Loucy (cell line): Measurements from ENCODE around the gene MEGF9.

ENCODE experiments used
- H2AFZ ChIP-seq: fragments of 200-600 bp; sonication (generic); 2 replicates; pipeline ENCODE4 v1.6.0; 2016; ENCODE audit warnings: antibody characterized with exemption, mild to moderate bottlenecking, low read length, moderate library complexity
- H3F3A ChIP-seq: fragments of 200-600 bp; 2 replicates; pipeline ENCODE4 v1.6.0; 2016; ENCODE audit warnings: antibody characterized with exemption, low read depth, mild to moderate bottlenecking
- H3K27me3 ChIP-seq: fragments of 200-600 bp; sonication (generic); 2 replicates; pipeline ENCODE4 v1.6.1; 2014; ENCODE audit warnings: low read length, mild to moderate bottlenecking; ENCODE audit not compliant: insufficient read depth, poor library complexity, severe bottlenecking
- H3K36me3 ChIP-seq: fragments of 200-600 bp; sonication (generic); 2 replicates; pipeline ENCODE4 v1.6.1; 2016; ENCODE audit warnings: low read length; ENCODE audit not compliant: insufficient read depth
- H3K4me1 ChIP-seq: fragments of 200-600 bp; sonication (generic); 2 replicates; pipeline ENCODE4 v1.5.1; 2014; ENCODE audit warnings: low read length, mild to moderate bottlenecking; ENCODE audit not compliant: insufficient read depth, poor library complexity, severe bottlenecking
- H3K4me2 ChIP-seq: fragments of 200-600 bp; sonication (generic); 2 replicates; pipeline ENCODE4 v1.6.0; 2014; ENCODE audit warnings: antibody characterized with exemption, low read length, low read depth, mild to moderate bottlenecking; ENCODE audit not compliant: poor library complexity, severe bottlenecking
- H3K4me3 ChIP-seq: fragments of 200-600 bp; sonication (generic); 2 replicates; pipeline ENCODE4 v1.5.1; 2014; ENCODE audit warnings: low read length, mild to moderate bottlenecking, mixed read lengths; ENCODE audit not compliant: poor library complexity, severe bottlenecking
- H3K79me2 ChIP-seq: fragments of 200-600 bp; sonication (generic); 2 replicates; pipeline ENCODE4 v1.6.1; 2014; ENCODE audit warnings: low read length; ENCODE audit not compliant: insufficient read depth
- H3K9ac ChIP-seq: fragments of 200-600 bp; sonication (generic); 2 replicates; pipeline ENCODE4 v1.6.0; 2014; ENCODE audit warnings: mild to moderate bottlenecking, low read depth, low read length, moderate library complexity; ENCODE audit not compliant: poor library complexity, severe bottlenecking
- H3K9me2 ChIP-seq: fragments of 200-600 bp; sonication (generic); replicated peaks from 2 replicates; pipeline ENCODE4 v1.6.1; 2016; ENCODE audit warnings: low read depth, low read length, mixed read lengths
- H3K9me3 ChIP-seq: fragments of 200-600 bp; sonication (generic); 2 replicates; pipeline ENCODE4 v1.6.1; 2014; ENCODE audit warnings: mild to moderate bottlenecking, antibody characterized with exemption, low read length, low read depth; ENCODE audit not compliant: insufficient read depth
- H4K20me1 ChIP-seq: fragments of 200-600 bp; sonication (generic); 2 replicates; pipeline ENCODE4 v1.6.0; 2014; ENCODE audit warnings: antibody characterized with exemption, low read length, mild to moderate bottlenecking; ENCODE audit not compliant: insufficient read depth, poor library complexity, severe bottlenecking
- CTCF ChIP-seq: fragments of 200-600 bp; sonication (generic); conservative IDR thresholded peaks from 2 replicates; pipeline ENCODE4 v1.5.1; 2014; ENCODE audit warnings: mild to moderate bottlenecking, antibody characterized with exemption, low read length
- EZH2phosphoT487 ChIP-seq: fragments of 200-600 bp; IDR thresholded peaks from 2 replicates; pipeline ENCODE4 v1.6.1; 2018; ENCODE audit warnings: antibody characterized with exemption, mild to moderate bottlenecking, moderate library complexity, borderline replicate concordance

MEGF9 gene

DNA sequence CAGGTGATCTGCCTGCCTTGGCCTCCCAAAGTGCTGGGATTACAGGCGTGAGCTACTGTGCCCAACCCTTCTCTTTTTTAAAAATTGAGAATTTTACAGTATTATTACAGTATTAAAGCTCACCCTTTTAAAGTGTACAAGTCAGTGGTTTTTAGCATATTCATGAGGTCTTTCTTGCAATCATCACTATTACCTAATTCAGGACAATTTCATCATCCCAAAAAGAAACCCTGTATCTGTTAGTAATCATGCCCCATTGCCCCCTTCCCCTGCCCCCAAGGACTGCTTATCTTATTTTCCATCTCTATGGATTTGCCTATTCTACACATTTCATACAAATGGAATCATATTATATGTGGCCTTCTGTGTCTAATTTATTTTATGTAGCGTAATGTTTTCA is 22.6 kb upstream of the MEGF9 start:
- no peak overlapping the region for H3K4me2 ChIP-seq
- H3K4me3 ChIP-seq, result no peak overlapping the region
- H3F3A ChIP-seq, result no peaks in the 10 kb centered on the region
- no peaks in the 10 kb centered on the region for H3K36me3 ChIP-seq
- no peaks in the 10 kb centered on the region for H3K27me3 ChIP-seq
- no peaks in the 10 kb centered on the region for H3K9me2 ChIP-seq
- no peak overlapping the region for H2AFZ ChIP-seq
- H3K9ac ChIP-seq, result no peak overlapping the region
- TF ChIP-seq CTCF (no peak), EZH2phosphoT487 (no peak)
- H4K20me1 ChIP-seq, result no peaks in the 10 kb centered on the region
- H3K4me1 ChIP-seq, result no peaks in the 10 kb centered on the region
- no peaks in the 10 kb centered on the region for H3K79me2 ChIP-seq
- no peaks in the 10 kb centered on the region for H3K9me3 ChIP-seq

GRCh38 chr9:120735415-120736126 is 21.3 kb upstream of the MEGF9 start:
- H3K4me1 ChIP-seq, result no peaks in the 10 kb centered on the region
- H3K27me3 ChIP-seq, result no peaks in the 10 kb centered on the region
- TF ChIP-seq CTCF, result no peak
- TF ChIP-seq EZH2phosphoT487, result no peak
- H3K79me2 ChIP-seq, result no peaks in the 10 kb centered on the region
- H3K9me3 ChIP-seq, result no peaks in the 10 kb centered on the region
- no peak overlapping the region for H2AFZ ChIP-seq
- H3K36me3 ChIP-seq, result no peaks in the 10 kb centered on the region
- H3F3A ChIP-seq, result no peaks in the 10 kb centered on the region
- no peak overlapping the region for H3K4me2 ChIP-seq
- no peak overlapping the region for H3K9ac ChIP-seq
- no peaks in the 10 kb centered on the region for H4K20me1 ChIP-seq
- H3K9me2 ChIP-seq, result no peaks in the 10 kb centered on the region
- no peak overlapping the region for H3K4me3 ChIP-seq

- Histone ChIP-seq H3F3A (no peaks in the 10 kb centered on the region), H3K9me2 (no peaks in the 10 kb centered on the region), H4K20me1 (no peaks in the 10 kb centered on the region), H3K4me2 (no peak overlapping the region), H3K9me3 (no peaks in the 10 kb centered on the region), H3K4me1 (no peaks in the 10 kb centered on the region), H3K9ac (no peak overlapping the region), H3K4me3 (no peak overlapping the region), H2AFZ (no peak overlapping the region), H3K27me3 (no peaks in the 10 kb centered on the region), H3K36me3 (no peaks in the 10 kb centered on the region), H3K79me2 (no peaks in the 10 kb centered on the region)
- TF ChIP-seq CTCF, result no peak
- no peak for TF ChIP-seq EZH2phosphoT487
These were observed 20.5 kb upstream of the MEGF9 start for GRCh38 chr9:120734607-120735410.
